MCF 10A (cell line): ENCODE measurements around the gene MAPK11. TPM values are rescaled to one million over a fixed set of nuclear protein-coding genes. Genes with fewer than 3 reads are reported as not detected.

Experiments
- BruUV-seq: library from RNA; stranded (reverse); fragments of 400-500 nt; replicated peaks from 2 replicates; lab custom pipeline; 2021; lab: Mats Ljungman, UMichigan
- CTCF ChIA-PET: fragments of 300-600 bp; sonication (Branson Sonifier 250); formaldehyde crosslinking; extraction: SDS; loops from one replicate; lab custom pipeline; 2021; ENCODE audit warnings: antibody characterized with exemption, inconsistent platforms; lab: Yijun Ruan, JAX
- POLR2A ChIA-PET: fragments of 300-600, 350-650 bp; sonication (Branson Sonifier 250); formaldehyde crosslinking; extraction: SDS; loops from one replicate; lab custom pipeline; 2020; ENCODE audit warnings: antibody characterized with exemption, inconsistent platforms; lab: Yijun Ruan, JAX
- DNase-seq: peaks from one replicate; pipeline ENCODE4 v3.0.0-alpha.2; 2018; ENCODE audit not compliant: unreplicated experiment
- H3K27ac Mint-ChIP-seq: one replicate; pipeline ENCODE4 v1.8.0; 2022; ENCODE audit warnings: mild to moderate bottlenecking, low read depth, mixed read lengths; ENCODE audit not compliant: unreplicated experiment
- H3K27me3 Mint-ChIP-seq: one replicate; pipeline ENCODE4 v1.8.0; 2022; ENCODE audit warnings: mixed read lengths; ENCODE audit not compliant: insufficient read depth, unreplicated experiment
- H3K36me3 Mint-ChIP-seq: one replicate; pipeline ENCODE4 v1.8.0; 2022; ENCODE audit warnings: mild to moderate bottlenecking, moderate library complexity, mixed read lengths; ENCODE audit not compliant: insufficient read depth, unreplicated experiment
- H3K4me1 Mint-ChIP-seq: one replicate; pipeline ENCODE4 v1.8.0; 2022; ENCODE audit warnings: mixed read lengths; ENCODE audit not compliant: insufficient read depth, unreplicated experiment
- H3K4me3 Mint-ChIP-seq: one replicate; pipeline ENCODE4 v1.8.0; 2022; ENCODE audit warnings: mild to moderate bottlenecking, moderate library complexity, mixed read lengths; ENCODE audit not compliant: unreplicated experiment
- H3K9me3 Mint-ChIP-seq: one replicate; pipeline ENCODE4 v1.8.0; 2022; ENCODE audit warnings: mixed read lengths; ENCODE audit not compliant: unreplicated experiment
- CTCF ChIP-seq: fragments of 200-600 bp; IDR thresholded peaks from one replicate; pipeline ENCODE4 v1.8.0; 2022; ENCODE audit warnings: antibody characterized with exemption, mild to moderate bottlenecking; ENCODE audit not compliant: unreplicated experiment
- intact Hi-C: fragments of 100-400 bp; cut with micrococcal nuclease; formaldehyde crosslinking; loops from 2 replicates; pipeline ENCODE4 v1.14.1; 2022
- total RNA-seq: library from RNA; stranded (reverse); gene quantifications from 2 replicates; pipeline ENCODE4 v1.2.3, GENCODE V29; 2022

The MAPK11 gene
- total RNA-seq, 1 experiment from 2014 or later = 10.4 TPM

GRCh38 chr22:50300620-50301257 is 30.6 kb upstream of the MAPK11 start:
- no peak overlapping the region for H3K27ac Mint-ChIP-seq
- DNase-seq = no peak
- intact Hi-C loops = no loop called here
- no peaks in the 10 kb centered on the region for H3K9me3 Mint-ChIP-seq
- no peak for TF ChIP-seq CTCF
- peaks cover 40% of the 10 kb centered on the region for H3K36me3 Mint-ChIP-seq
- POLR2A ChIA-PET = interaction anchor here (1.3 kb wide), 1 partner anchor 55 kb away, joined by 4 read pairs; no protein-coding TSS in a partner anchor
- CTCF ChIA-PET = interaction anchor here (0.6 to 0.9 kb wide), 5 partner anchors 50 to 152 kb away, joined by 3 to 4 read pairs (median 3); no protein-coding TSS in a partner anchor
- no TSS peak for BruUV-seq
- peaks cover 34% of the 10 kb centered on the region for H3K4me1 Mint-ChIP-seq
- H3K27me3 Mint-ChIP-seq = no peaks in the 10 kb centered on the region
- peak overlapping the region; percentile 81 for H3K4me3 Mint-ChIP-seq

- no peak overlapping the region for H3K4me3 Mint-ChIP-seq
- no peaks in the 10 kb centered on the region for H3K27me3 Mint-ChIP-seq
- ChIA-PET POLR2A (interaction anchor here (0.9 kb wide), 1 partner anchor 55 kb away, joined by 3 read pairs; no protein-coding TSS in a partner anchor), CTCF (interaction anchor here (0.7 to 0.9 kb wide), 3 partner anchors 63 to 151 kb away, joined by 3 to 4 read pairs (median 4); no protein-coding TSS in a partner anchor)
- intact Hi-C loops = no loop called here
- no TSS peak for BruUV-seq
- H3K36me3 Mint-ChIP-seq = peaks cover 47% of the 10 kb centered on the region
- no peak for DNase-seq
- no peak overlapping the region for H3K27ac Mint-ChIP-seq
- no peaks in the 10 kb centered on the region for H3K9me3 Mint-ChIP-seq
- TF ChIP-seq CTCF = no peak
- H3K4me1 Mint-ChIP-seq = peaks cover 34% of the 10 kb centered on the region
Observed at GRCh38 chr22:50299785-50300619, 29.8 kb upstream of the MAPK11 start.

DNA sequence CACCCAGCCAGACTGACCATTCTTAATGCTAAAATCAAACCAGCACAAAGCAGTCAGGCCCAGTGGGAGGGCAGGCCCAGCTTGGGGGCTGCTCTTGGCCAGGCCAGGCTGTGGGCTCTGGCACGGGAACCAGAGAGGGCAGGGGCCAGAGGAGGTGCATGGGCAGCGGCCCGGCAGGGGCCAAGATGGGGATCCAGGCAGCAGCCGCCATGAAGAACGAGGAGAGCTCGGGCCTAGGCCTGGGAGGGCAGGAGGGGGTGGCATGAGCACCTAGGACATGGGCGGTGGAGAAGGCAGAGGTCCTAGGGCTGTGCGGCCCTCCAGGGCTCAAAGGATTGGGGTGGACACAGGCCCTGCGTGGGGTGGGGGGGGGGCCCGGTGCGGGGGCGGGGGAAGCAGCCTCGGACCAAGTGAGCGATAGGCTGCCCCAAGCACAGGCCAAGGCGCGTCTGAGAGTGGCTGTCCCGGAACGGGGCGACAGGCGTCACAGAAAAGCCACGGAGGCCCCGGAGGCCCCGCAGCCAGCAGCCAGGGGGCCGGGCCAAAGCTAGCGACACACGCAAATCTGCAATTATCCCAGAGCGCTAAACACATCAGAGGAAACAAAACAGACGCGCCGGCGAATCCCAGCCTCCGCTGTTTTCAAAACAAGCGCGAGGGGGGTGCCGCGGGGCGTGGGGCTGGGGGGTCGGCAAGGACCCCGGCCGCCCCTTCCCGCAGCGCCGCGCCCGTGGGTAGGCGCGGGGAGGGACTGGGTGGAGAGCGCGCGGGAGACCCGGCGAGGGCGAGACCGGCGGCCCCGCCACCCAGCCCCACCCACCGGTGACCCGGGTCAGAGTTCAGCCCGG is 29.0 kb upstream of the MAPK11 start:
- POLR2A ChIA-PET = interaction anchor here (0.9 kb wide), 1 partner anchor 54 kb away, joined by 3 read pairs; no protein-coding TSS in a partner anchor

More for the DNA sequence above, 29.0 kb upstream of the MAPK11 start:
- Mint-ChIP-seq H3K27ac (no peak overlapping the region), H3K36me3 (peaks cover 39% of the 10 kb centered on the region), H3K4me1 (peaks cover 29% of the 10 kb centered on the region), H3K4me3 (no peak overlapping the region), H3K27me3 (no peaks in the 10 kb centered on the region), H3K9me3 (no peaks in the 10 kb centered on the region)
- BruUV-seq = no TSS peak
- no peak for TF ChIP-seq CTCF
- intact Hi-C loops = no loop called here
- DNase-seq = no peak
- CTCF ChIA-PET = interaction anchor here (0.6 kb wide), 1 partner anchor 24 kb away, joined by 5 read pairs; no protein-coding TSS in a partner anchor
